Neutrophil (primary cell): Measurements from ENCODE around the gene RAB40C.

Experiments
- H3K27ac ChIP-seq: fragments of 200-600 bp; sonication (generic); 2 replicates; pipeline ENCODE4 v1.5.1; 2016; ENCODE audit warnings: mild to moderate bottlenecking, moderate library complexity
- H3K27me3 ChIP-seq: fragments of 200-600 bp; sonication (generic); 2 replicates; pipeline ENCODE4 v1.6.0; 2016; ENCODE audit warnings: mild to moderate bottlenecking
- H3K36me3 ChIP-seq: fragments of 200-600 bp; sonication (generic); 2 replicates; pipeline ENCODE4 v1.5.1; 2017
- H3K4me1 ChIP-seq, 2 experiments: fragments of 200-600 bp in 1 of 2; sonication (generic) in 1 of 2; 1 replicate in 1 of 2; 2 replicates in 1 of 2; pipeline versions ENCODE4 v1.5.1 to v1.6.1; 2013 to 2016; ENCODE audit warnings: low read depth in 1 of 2, low read length in 1 of 2, mild to moderate bottlenecking in 1 of 2, moderate library complexity in 1 of 2; ENCODE audit not compliant: control insufficient read depth in 1 of 2, insufficient read depth in 1 of 2
- H3K4me3 ChIP-seq, 2 experiments: fragments of 200-600 bp in 1 of 2; sonication (generic) in 1 of 2; 1 replicate in 1 of 2; 2 replicates in 1 of 2; pipeline ENCODE4 v1.5.1; 2013 to 2016; ENCODE audit warnings: low read depth in 1 of 2, low read length in 1 of 2, mild to moderate bottlenecking in 1 of 2, moderate library complexity in 1 of 2
- H3K9me3 ChIP-seq: fragments of 200-600 bp; sonication (generic); 2 replicates; pipeline ENCODE4 v1.5.1; 2016
- CTCF ChIP-seq: fragments of 200-600 bp; sonication (generic); IDR thresholded peaks from 2 replicates; pipeline ENCODE4 v1.5.1; 2016; ENCODE audit warnings: antibody characterized with exemption

Gene RAB40C

GRCh38 chr16:658679-659571 lies 69.1 kb downstream of the RAB40C start:
- Histone ChIP-seq H3K27me3 (no peaks in the 10 kb centered on the region), H3K4me1 (peaks cover 9 to 13% of the 10 kb centered on the region in 2 experiments), H3K4me3 (no peak overlapping the region), H3K9me3 (no peaks in the 10 kb centered on the region), H3K36me3 (peaks cover 6% of the 10 kb centered on the region), H3K27ac (no peak overlapping the region)
- TF ChIP-seq CTCF, result no peak

- Histone ChIP-seq H3K4me1 (peaks cover 9 to 13% of the 10 kb centered on the region in 2 experiments), H3K4me3 (no peak overlapping the region), H3K9me3 (no peaks in the 10 kb centered on the region), H3K27ac (no peak overlapping the region), H3K36me3 (peaks cover 6% of the 10 kb centered on the region), H3K27me3 (no peaks in the 10 kb centered on the region)
- no peak for TF ChIP-seq CTCF
Observed at GRCh38 chr16:659618-660017, 69.8 kb downstream of the RAB40C start.

GRCh38 chr16:660132-660458 lies 70.2 kb downstream of the RAB40C start:
- peak overlapping the region in 1 of 2 experiments; percentile 45 for H3K4me3 ChIP-seq
- no peaks in the 10 kb centered on the region for H3K27me3 ChIP-seq
- peak overlapping the region; percentile 44 for H3K27ac ChIP-seq
- no peak for TF ChIP-seq CTCF
- peaks cover 6% of the 10 kb centered on the region for H3K36me3 ChIP-seq
- peaks cover 9 to 13% of the 10 kb centered on the region in 2 experiments for H3K4me1 ChIP-seq
- H3K9me3 ChIP-seq, result no peaks in the 10 kb centered on the region

GRCh38 chr16:660459-661183 lies 70.8 kb downstream of the RAB40C start:
- peak overlapping the region; percentile 31 to 45 for H3K4me3 ChIP-seq
- no peaks in the 10 kb centered on the region for H3K27me3 ChIP-seq
- peaks cover 4% of the 10 kb centered on the region for H3K36me3 ChIP-seq
- TF ChIP-seq CTCF, result peak; percentile 72
- H3K27ac ChIP-seq, result peak overlapping the region; percentile 44
- peaks cover 9 to 13% of the 10 kb centered on the region in 2 experiments for H3K4me1 ChIP-seq
- H3K9me3 ChIP-seq, result no peaks in the 10 kb centered on the region

- Histone ChIP-seq H3K36me3 (no peaks in the 10 kb centered on the region), H3K9me3 (no peaks in the 10 kb centered on the region), H3K4me3 (no peak overlapping the region), H3K4me1 (peaks cover 9 to 13% of the 10 kb centered on the region in 2 experiments), H3K27ac (peak overlapping the region; percentile 4), H3K27me3 (no peaks in the 10 kb centered on the region)
- no peak for TF ChIP-seq CTCF
Observed at GRCh38 chr16:661184-661821, 71.4 kb downstream of the RAB40C start.
